ENCODE measurements around the gene OR4B1.
"Not testable (repeated sequence)": the region's sequence is repeated elsewhere in the genome, so short reads cannot be mapped to it uniquely, and the experiment has no call there.

DNA sequence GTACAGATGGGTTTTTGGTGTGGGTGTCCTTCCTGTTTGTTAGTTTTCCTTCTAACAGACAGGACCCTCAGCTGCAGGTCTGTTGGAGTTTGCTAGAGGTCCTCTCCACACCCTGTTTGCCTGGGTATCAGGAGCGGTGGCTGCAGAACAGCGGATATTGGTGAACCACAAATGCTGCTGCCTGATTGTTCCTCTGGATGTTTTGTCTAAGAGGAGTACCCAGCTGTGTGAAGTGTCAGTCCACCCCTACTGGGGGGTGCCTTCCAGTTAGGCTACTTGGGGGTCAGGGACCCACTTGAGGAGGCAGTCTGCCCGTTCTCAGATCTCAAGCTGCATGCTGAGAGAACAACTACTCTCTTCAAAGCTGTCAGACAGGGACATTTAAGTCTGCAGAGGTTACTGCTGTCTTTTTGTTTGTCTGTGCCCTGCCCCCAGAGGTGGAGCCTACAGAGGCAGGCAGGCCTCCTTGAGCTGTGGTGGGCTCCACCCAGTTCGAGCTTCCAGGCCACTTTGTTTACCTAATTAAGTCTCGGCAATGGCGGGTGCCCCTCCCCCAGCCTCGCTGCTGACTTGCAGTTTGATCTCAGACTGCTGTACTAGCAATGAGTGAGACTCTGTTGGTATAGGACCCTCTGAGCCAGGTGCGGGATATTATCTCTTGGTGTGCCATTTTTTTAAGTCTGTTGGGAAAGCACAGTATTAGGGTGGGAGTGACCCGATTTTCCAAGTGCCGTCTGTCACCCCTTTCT, 25.5 kb upstream of the OR4B1 start:
- TF ChIP-seq CTCF (IDR thresholded peaks at IDR 0.05); EZH2 (IDR thresholded peaks at IDR 0.05; ENCODE audit: borderline replicate concordance, insufficient read depth, low read depth, low read length, poor library complexity, severe bottlenecking): not testable (repeated sequence)

Data from B cell (primary cell).